GM23248 (cell line): ENCODE measurements around the gene SULT1C2.

ENCODE experiments used
- EZH2 ChIP-seq: fragments of 200-600 bp; sonication (generic); IDR thresholded peaks from 2 replicates; pipeline ENCODE4 v1.6.1; 2018; ENCODE audit warnings: antibody characterized with exemption, mild to moderate bottlenecking; ENCODE audit not compliant: insufficient read depth, poor library complexity, severe bottlenecking
- EZH2phosphoT487 ChIP-seq: fragments of 200-600 bp; sonication (generic); IDR thresholded peaks from 2 replicates; pipeline ENCODE4 v1.6.1; 2018; ENCODE audit warnings: antibody characterized with exemption, moderate library complexity, mild to moderate bottlenecking, low read depth; ENCODE audit not compliant: insufficient read depth

GRCh38 chr2:108270768-108271506 is 17.8 kb upstream of the SULT1C2 start:
- TF ChIP-seq EZH2phosphoT487 = no peak
- TF ChIP-seq EZH2 = no peak
